ENCODE results near the gene BRIP1. TPM values are rescaled to one million over a fixed set of nuclear protein-coding genes. Genes with fewer than 3 reads are reported as not detected.
A peak's percentile ranks its signal among the peaks of the same experiment; 100 is the strongest.

The BRIP1 gene
- total and polyA plus RNA-seq, 10 of the 15 experiments (the other 5 are each of a cell fraction or from before 2014, with no cell fraction given) = 4.0 to 24.2 (median 12.8) TPM

DNA sequence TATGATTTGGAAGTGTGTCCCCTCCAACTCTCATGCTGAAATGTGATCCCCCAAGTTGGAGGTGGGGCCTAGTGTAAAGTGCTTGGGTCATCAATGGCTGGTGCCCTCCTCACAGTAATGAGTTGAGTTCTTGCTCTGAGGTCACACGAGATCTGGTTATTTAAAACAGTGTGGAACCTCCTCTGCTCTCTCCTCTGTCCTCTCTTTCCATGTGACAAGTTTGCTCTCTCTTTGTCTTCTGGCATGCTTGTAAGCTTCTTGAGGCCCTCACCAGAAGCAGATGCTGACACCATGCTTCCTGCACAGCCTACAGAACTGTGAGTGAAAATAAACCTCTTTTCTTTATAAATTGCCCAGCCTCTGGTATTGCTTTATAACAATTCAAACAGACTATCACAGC lies 19.9 kb downstream of the BRIP1 start:
- FAIRE-seq = no peak

More for the DNA sequence above, 19.9 kb downstream of the BRIP1 start:
- no peak for ATAC-seq
- ChIA-PET SMC1A (ENCODE audit: uncharacterized antibody, unreplicated experiment) (interaction anchor here (1.4 to 4.7 kb wide), 3 partner anchors 18 to 266 kb away, joined by 3 to 24 read pairs (median 4); no protein-coding TSS in a partner anchor), CTCF (interaction anchor here (2.4 to 3.5 kb wide), 2 partner anchors 208 to 266 kb away, joined by 17 to 18 read pairs; no protein-coding TSS in a partner anchor), POLR2A (no interaction called here), RAD21 (ENCODE audit: unreplicated experiment) (interaction anchor here (7.8 kb wide), 1 partner anchor 266 kb away, joined by 57 read pairs; no protein-coding TSS in a partner anchor)
- BruUV-seq (replicated peaks) = no TSS peak
- Histone ChIP-seq H3K79me2 (ENCODE audit: control insufficient read depth, insufficient read depth, low read length) (no peaks in the 10 kb centered on the region), H4K20me1 (ENCODE audit: control insufficient read depth, insufficient read depth) (no peaks in the 10 kb centered on the region), H3K27me3 (replicated peaks in 1 of 2; ENCODE audit: control insufficient read depth in 2 of 2, insufficient read depth in 2 of 2, low read length in 1 of 2) (no peaks in the 10 kb centered on the region), H3K4me1 (ENCODE audit: control insufficient read depth, insufficient read depth, low read length) (no peaks in the 10 kb centered on the region), H3K27ac (ENCODE audit: control insufficient read depth, insufficient read depth) (no peak overlapping the region), H3K9ac (ENCODE audit: control insufficient read depth, insufficient read depth, low read length) (no peak overlapping the region), H3K9me3 (replicated peaks; ENCODE audit: control insufficient read depth, insufficient read depth, low read length) (no peaks in the 10 kb centered on the region), H2AFZ (ENCODE audit: control insufficient read depth, low read depth, low read length) (no peak overlapping the region), H3K4me2 (ENCODE audit: control insufficient read depth, insufficient read depth) (no peak overlapping the region), H3K4me3 (no peak overlapping the region), H3K36me3 (ENCODE audit: control insufficient read depth in 2 of 2, insufficient read depth in 2 of 2, low read length in 1 of 2) (peaks cover 4 to 6% of the 10 kb centered on the region in 2 experiments)
- DNase-seq (ENCODE audit: low read depth, low spot score) = no peak
- in situ Hi-C loops (cut with MboI) = no loop called here
- no peak for TF ChIP-seq EED (IDR thresholded peaks at IDR 0.05; ENCODE audit: low read depth)
- TF ChIP-seq, protein P1, sequence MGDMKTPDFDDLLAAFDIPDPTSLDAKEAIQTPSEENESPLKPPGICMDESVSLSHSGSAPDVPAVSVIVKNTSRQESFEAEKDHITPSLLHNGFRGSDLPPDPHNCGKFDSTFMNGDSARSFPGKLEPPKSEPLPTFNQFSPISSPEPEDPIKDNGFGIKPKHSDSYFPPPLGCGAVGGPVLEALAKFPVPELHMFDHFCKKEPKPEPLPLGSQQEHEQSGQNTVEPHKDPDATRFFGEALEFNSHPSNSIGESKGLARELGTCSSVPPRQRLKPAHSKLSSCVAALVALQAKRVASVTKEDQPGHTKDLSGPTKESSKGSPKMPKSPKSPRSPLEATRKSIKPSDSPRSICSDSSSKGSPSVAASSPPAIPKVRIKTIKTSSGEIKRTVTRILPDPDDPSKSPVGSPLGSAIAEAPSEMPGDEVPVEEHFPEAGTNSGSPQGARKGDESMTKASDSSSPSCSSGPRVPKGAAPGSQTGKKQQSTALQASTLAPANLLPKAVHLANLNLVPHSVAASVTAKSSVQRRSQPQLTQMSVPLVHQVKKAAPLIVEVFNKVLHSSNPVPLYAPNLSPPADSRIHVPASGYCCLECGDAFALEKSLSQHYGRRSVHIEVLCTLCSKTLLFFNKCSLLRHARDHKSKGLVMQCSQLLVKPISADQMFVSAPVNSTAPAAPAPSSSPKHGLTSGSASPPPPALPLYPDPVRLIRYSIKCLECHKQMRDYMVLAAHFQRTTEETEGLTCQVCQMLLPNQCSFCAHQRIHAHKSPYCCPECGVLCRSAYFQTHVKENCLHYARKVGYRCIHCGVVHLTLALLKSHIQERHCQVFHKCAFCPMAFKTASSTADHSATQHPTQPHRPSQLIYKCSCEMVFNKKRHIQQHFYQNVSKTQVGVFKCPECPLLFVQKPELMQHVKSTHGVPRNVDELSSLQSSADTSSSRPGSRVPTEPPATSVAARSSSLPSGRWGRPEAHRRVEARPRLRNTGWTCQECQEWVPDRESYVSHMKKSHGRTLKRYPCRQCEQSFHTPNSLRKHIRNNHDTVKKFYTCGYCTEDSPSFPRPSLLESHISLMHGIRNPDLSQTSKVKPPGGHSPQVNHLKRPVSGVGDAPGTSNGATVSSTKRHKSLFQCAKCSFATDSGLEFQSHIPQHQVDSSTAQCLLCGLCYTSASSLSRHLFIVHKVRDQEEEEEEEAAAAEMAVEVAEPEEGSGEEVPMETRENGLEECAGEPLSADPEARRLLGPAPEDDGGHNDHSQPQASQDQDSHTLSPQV (IDR thresholded peaks at IDR 0.05) = no peak
- TF ChIP-seq NFXL1 (IDR thresholded peaks at IDR 0.05; ENCODE audit: borderline replicate concordance) = peak; percentile 81; the same call in 1 of the 2 replicates
- TF ChIP-seq POLR2A (IDR thresholded peaks at IDR 0.05; ENCODE audit: low read depth, low read length) = no peak
- 100% methylated on average over 1 of the region's 1 CpG for WGBS (ENCODE audit: insufficient coverage, insufficient replicate concordance, low lambda C conversion rate, missing lambda C conversion rate)
- intact Hi-C loops (cut with micrococcal nuclease; ENCODE audit: unreplicated experiment) = no loop called here
